H1 (cell line): ENCODE results near the gene SAMD4A. TPM values are rescaled to one million over a fixed set of nuclear protein-coding genes. Genes with fewer than 3 reads are reported as not detected.

Experiments
- CTCF ChIA-PET: fragments of 300-600 bp; sonication (Branson Sonifier 250); formaldehyde crosslinking; loops from one replicate; lab custom pipeline; 2021; ENCODE audit not compliant: partially characterized antibody; lab: Charles Lee
- POLR2A ChIA-PET: fragments of 300-600 bp; sonication (Branson Sonifier 250); formaldehyde crosslinking; loops from one replicate; lab custom pipeline; 2021; ENCODE audit warnings: inconsistent platforms; ENCODE audit not compliant: partially characterized antibody; lab: Charles Lee
- DNase-seq, 2 experiments: peaks; one replicate each; pipeline versions ENCODE4 v3.0.0 to v3.0.0-alpha.2; 2010 to 2022; ENCODE audit warnings: low spot score in 2 of 2, low read depth in 1 of 2, mixed read lengths in 1 of 2
- FAIRE-seq: peaks from 2 replicates; lab custom pipeline; 2011; peaks lifted over from hg19 to GRCh38; lab: Jason Lieb, UNC
- H2AFZ ChIP-seq: 2 replicates; pipeline ENCODE4 v1.8.1; 2012; ENCODE audit warnings: low read length, inconsistent platforms
- H2AK5ac ChIP-seq: 2 replicates; pipeline ENCODE4 v1.6.1; 2013; ENCODE audit warnings: low read depth, low read length
- H2BK120ac ChIP-seq: replicated peaks from 2 replicates; pipeline ENCODE3; 2013; ENCODE audit warnings: low read depth, low read length, inconsistent platforms
- H2BK12ac ChIP-seq: 2 replicates; pipeline ENCODE4 v1.6.1; 2013; ENCODE audit warnings: low read depth, low read length
- H2BK15ac ChIP-seq: 2 replicates; pipeline ENCODE4 v1.6.1; 2013; ENCODE audit warnings: low read length
- H2BK20ac ChIP-seq: 2 replicates; pipeline ENCODE4 v1.6.1; 2013; ENCODE audit warnings: low read length
- H2BK5ac ChIP-seq: 2 replicates; pipeline ENCODE4 v1.6.1; 2013; ENCODE audit warnings: low read depth, low read length
- H3K14ac ChIP-seq: 2 replicates; pipeline ENCODE4 v1.6.1; 2013; ENCODE audit warnings: inconsistent platforms; ENCODE audit not compliant: insufficient read length
- H3K18ac ChIP-seq: 2 replicates; pipeline ENCODE4 v1.6.1; 2013; ENCODE audit warnings: low read length; ENCODE audit errors: extremely low read depth
- H3K23ac ChIP-seq: 2 replicates; pipeline ENCODE4 v1.6.1; 2013; ENCODE audit warnings: inconsistent platforms; ENCODE audit not compliant: insufficient read length
- H3K23me2 ChIP-seq: 2 replicates; pipeline ENCODE4 v1.6.1; 2013; ENCODE audit warnings: low read depth, low read length
- H3K27ac ChIP-seq: 2 replicates; pipeline ENCODE4 v1.6.1; 2011; ENCODE audit warnings: low read depth, low read length, inconsistent platforms
- H3K27me3 ChIP-seq, 4 experiments: replicated peaks in 1 of 4; 1 replicate in 1 of 4; 2 replicates in 3 of 4; pipeline versions ENCODE4 v1.6.1 to v1.8.1; 2011 to 2013; ENCODE audit warnings: low read length in 3 of 4, mild to moderate bottlenecking in 3 of 4, inconsistent platforms in 2 of 4, mixed read lengths in 2 of 4, moderate library complexity in 1 of 4; ENCODE audit not compliant: control insufficient read depth in 3 of 4, insufficient read depth in 3 of 4; ENCODE audit errors: extremely low read depth in 1 of 4
- H3K36me3 ChIP-seq, 4 experiments: 2 replicates each; pipeline versions ENCODE4 v1.6.1 to v1.8.1; 2011 to 2013; ENCODE audit warnings: mild to moderate bottlenecking in 4 of 4, low read length in 3 of 4, moderate library complexity in 2 of 4, control low read depth in 1 of 4, inconsistent platforms in 1 of 4; ENCODE audit not compliant: insufficient read depth in 4 of 4, control insufficient read depth in 2 of 4
- H3K4ac ChIP-seq: replicated peaks from 2 replicates; pipeline ENCODE3; 2013; ENCODE audit warnings: low read length, low read depth, mixed read lengths, inconsistent platforms; ENCODE audit not compliant: insufficient read length
- H3K4me1 ChIP-seq, 4 experiments: replicated peaks in 1 of 4; 1 replicate in 1 of 4; 2 replicates in 3 of 4; pipeline versions ENCODE4 v1.6.1 to v1.8.1; 2011 to 2013; ENCODE audit warnings: low read length in 3 of 4, inconsistent platforms in 2 of 4, mixed read lengths in 1 of 4; ENCODE audit not compliant: insufficient read depth in 4 of 4, control insufficient read depth in 3 of 4
- H3K4me2 ChIP-seq, 2 experiments: 2 replicates each; pipeline versions ENCODE4 v1.6.1 to v1.8.1; 2011 to 2013; ENCODE audit warnings: low read depth in 2 of 2, low read length in 2 of 2, control low read depth in 1 of 2, inconsistent platforms in 1 of 2, mild to moderate bottlenecking in 1 of 2; ENCODE audit not compliant: insufficient read depth in 1 of 2
- H3K4me3 ChIP-seq, 4 experiments: fragments of 200-600, 300-600 bp in 1 of 4; sonication (generic), shearing (Covaris generic), sonication (Bioruptor Twin) in 1 of 4; 2 replicates each; pipeline versions ENCODE4 v1.5.1 to v1.8.1; 2011 to 2016; ENCODE audit warnings: low read length in 4 of 4, low read depth in 3 of 4, control low read depth in 2 of 4, inconsistent platforms in 2 of 4, mild to moderate bottlenecking in 2 of 4, mixed read lengths in 1 of 4, moderate library complexity in 1 of 4; ENCODE audit not compliant: insufficient read depth in 2 of 4; ENCODE audit errors: extremely low read depth in 1 of 4
- H3K56ac ChIP-seq: replicated peaks from 2 replicates; pipeline ENCODE3; 2013; ENCODE audit warnings: low read depth, mild to moderate bottlenecking, mixed read lengths, low read length, inconsistent platforms; ENCODE audit not compliant: insufficient read length
- H3K79me1 ChIP-seq: 2 replicates; pipeline ENCODE4 v1.6.1; 2013; ENCODE audit warnings: low read depth, low read length, control low read depth
- H3K79me2 ChIP-seq, 2 experiments: 2 replicates each; pipeline versions ENCODE4 v1.6.1 to v1.8.1; 2012 to 2013; ENCODE audit warnings: low read length in 2 of 2, mild to moderate bottlenecking in 2 of 2, inconsistent platforms in 1 of 2; ENCODE audit not compliant: insufficient read depth in 2 of 2, control insufficient read depth in 1 of 2
- H3K9ac ChIP-seq, 4 experiments: replicated peaks in 1 of 4; 1 replicate in 1 of 4; 2 replicates in 3 of 4; pipeline versions ENCODE4 v1.6.1 to v1.8.1; 2011 to 2013; ENCODE audit warnings: low read depth in 3 of 4, low read length in 3 of 4, control low read depth in 2 of 4, mild to moderate bottlenecking in 2 of 4, moderate library complexity in 2 of 4, inconsistent platforms in 1 of 4; ENCODE audit errors: extremely low read depth in 1 of 4
- H3K9me3 ChIP-seq, 2 experiments: 2 replicates each; pipeline versions ENCODE4 v1.6.1 to v1.8.1; 2012 to 2013; ENCODE audit warnings: mild to moderate bottlenecking in 2 of 2, moderate library complexity in 2 of 2, control low read depth in 1 of 2, inconsistent platforms in 1 of 2, low read depth in 1 of 2, low read length in 1 of 2, mixed read lengths in 1 of 2; ENCODE audit not compliant: insufficient read depth in 2 of 2
- H4K20me1 ChIP-seq, 2 experiments: replicated peaks in 1 of 2; 2 replicates each; pipeline versions ENCODE3 to v1.8.1; 2011 to 2013; ENCODE audit warnings: inconsistent platforms in 2 of 2, low read length in 2 of 2, mild to moderate bottlenecking in 1 of 2; ENCODE audit not compliant: insufficient read depth in 2 of 2, control insufficient read depth in 1 of 2
- H4K5ac ChIP-seq: 2 replicates; pipeline ENCODE4 v1.6.1; 2013; ENCODE audit warnings: low read length, low read depth, mixed read lengths, inconsistent platforms; ENCODE audit not compliant: insufficient read length
- H4K8ac ChIP-seq: 2 replicates; pipeline ENCODE4 v1.8.0; 2013; ENCODE audit warnings: mild to moderate bottlenecking, moderate library complexity, low read length, inconsistent platforms; ENCODE audit not compliant: insufficient read depth; ENCODE audit errors: extremely low read depth
- H4K91ac ChIP-seq: replicated peaks from 2 replicates; pipeline ENCODE3; 2013; ENCODE audit warnings: low read length, mixed read lengths, inconsistent platforms; ENCODE audit not compliant: insufficient read length
- CTBP2 ChIP-seq: IDR thresholded peaks from 2 replicates; pipeline ENCODE4 v1.7.0; 2011; ENCODE audit warnings: borderline replicate concordance, mild to moderate bottlenecking, moderate library complexity, mixed read lengths, low read length; ENCODE audit not compliant: insufficient read depth, insufficient read length
- KDM5A ChIP-seq: fragments of 200-600 bp; IDR thresholded peaks from 2 replicates; pipeline ENCODE4 v1.7.1; 2012; ENCODE audit warnings: mild to moderate bottlenecking, low read length, inconsistent platforms, mixed read lengths
- SIN3A ChIP-seq, 2 experiments: IDR thresholded peaks in 1 of 2; conservative IDR thresholded peaks in 1 of 2; 2 replicates each; pipeline ENCODE4 v1.6.1; 2011 to 2012; ENCODE audit warnings: low read length in 2 of 2, improper control_type of control experiment in 1 of 2, low read depth in 1 of 2, mild to moderate bottlenecking in 1 of 2
- TEAD4 ChIP-seq: IDR thresholded peaks from 2 replicates; pipeline ENCODE4 v1.6.1; 2012; ENCODE audit warnings: low read depth, low read length, inconsistent platforms, mixed read lengths
- YY1 ChIP-seq: IDR thresholded peaks from 2 replicates; pipeline ENCODE4 v1.6.1; 2011; ENCODE audit warnings: low read depth, mild to moderate bottlenecking, low read length
- WGBS, 2 experiments: shearing (Covaris generic) in 1 of 2; methylation state at CpG; one replicate each; pipeline versions ENCODE4 v1.1.6 to v1.1.7; 2013 to 2015; ENCODE audit warnings: low lambda C conversion rate in 2 of 2, mixed read lengths in 2 of 2, inconsistent platforms in 1 of 2, low coverage in 1 of 2, missing lambda C conversion rate in 1 of 2; ENCODE audit not compliant: insufficient replicate concordance in 2 of 2, insufficient coverage in 1 of 2, insufficient read length in 1 of 2; ENCODE audit errors: extremely low coverage in 1 of 2, missing lambda C conversion rate in 1 of 2; 5-methylcytosine and 5-hydroxymethylcytosine counted together
- polyA plus RNA-seq, 7 experiments: library from polyadenylated mRNA; depleted of rRNA in 3 of 7; stranded (reverse) in 5 of 7; unstranded in 2 of 7; fragments of >200 nt in 5 of 7; fragments of 200-250 nt in 2 of 7; gene quantifications; 1 replicate in 5 of 7; 2 replicates in 1 of 7; 4 replicates in 1 of 7; pipeline versions ENCODE4 v1.2.1 to v1.2.3, GENCODE V29; 2011 to 2013; ENCODE audit warnings: missing spikeins in 2 of 7, mixed read lengths in 2 of 7
- total RNA-seq: library from RNA; stranded (reverse); fragmentation: NEBNext Ultra II Directional; extraction: Animal tissue kit (Norgen Biotek cat#: 25700); gene quantifications from 2 replicates; pipeline ENCODE4 v1.2.1, GENCODE V29; 2021

Gene SAMD4A
- total and polyA plus RNA-seq, 2 of the 8 experiments (the other 6 are each of a cell fraction or from before 2014, with no cell fraction given) = 2.4 to 12.3 TPM

DNA sequence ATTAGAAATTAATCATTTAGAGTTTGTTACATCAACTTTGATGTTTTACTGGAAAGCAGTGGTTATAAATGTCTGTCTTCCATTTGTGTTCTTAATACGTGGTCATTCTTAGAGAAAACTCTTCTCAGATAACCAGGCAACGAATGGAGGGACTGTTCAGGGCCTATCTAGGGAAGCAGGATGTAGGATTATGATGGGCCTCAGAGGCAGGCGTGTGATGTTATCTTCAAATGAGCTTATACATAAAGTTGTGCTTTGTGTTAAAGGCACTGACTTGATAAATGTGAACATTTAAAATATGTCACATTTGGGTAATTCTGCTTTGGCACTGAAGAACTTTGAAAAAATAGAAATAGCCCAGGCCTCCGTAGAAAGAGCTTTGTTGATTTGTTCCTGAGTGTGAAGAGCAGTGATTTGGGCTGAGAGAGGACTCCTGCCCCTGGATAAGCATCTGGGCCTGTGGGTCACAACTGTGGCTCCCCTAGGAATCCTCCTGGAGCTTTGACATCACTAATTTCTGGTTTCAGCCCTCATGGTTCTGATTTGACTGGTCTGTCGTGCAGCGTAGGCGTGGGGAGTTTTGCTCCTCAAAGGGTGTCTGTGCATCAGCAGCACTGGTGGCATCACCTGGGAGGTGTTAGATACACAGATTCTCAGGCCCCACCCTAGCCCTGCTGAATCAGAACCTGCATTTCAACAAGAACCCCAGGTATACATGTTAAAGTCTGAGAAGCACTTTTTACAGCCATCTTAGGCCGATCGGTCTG lies 55.4 kb downstream of the SAMD4A start:
- no peak overlapping the region for H2AFZ ChIP-seq
- no peak overlapping the region for H4K5ac ChIP-seq
- FAIRE-seq = no peak
- no peak overlapping the region for H3K4me2 ChIP-seq
- ChIA-PET CTCF (interaction anchor here (0.6 to 1.9 kb wide), 5 partner anchors 9 to 151 kb away, joined by 3 to 8 read pairs (median 3); no protein-coding TSS in a partner anchor), POLR2A (interaction anchor here (0.9 kb wide), 1 partner anchor 10 kb away, joined by 3 read pairs; no protein-coding TSS in a partner anchor)
- H3K4me1 ChIP-seq = peaks cover 0 to 14% (median 5%) of the 10 kb centered on the region in 4 experiments; a peak in 5 of 7 replicates
- no peak overlapping the region for H2BK12ac ChIP-seq
- no peaks in the 10 kb centered on the region for H4K20me1 ChIP-seq
- no peaks in the 10 kb centered on the region; the same call in 1 of the 2 replicates for H3K23me2 ChIP-seq
- H3K79me1 ChIP-seq = no peaks in the 10 kb centered on the region; the same call in 1 of the 2 replicates
- no peak overlapping the region for H2BK5ac ChIP-seq
- no peak overlapping the region for H3K4ac ChIP-seq
- no peak overlapping the region for H3K18ac ChIP-seq
- no peaks in the 10 kb centered on the region for H3K36me3 ChIP-seq
- no peak overlapping the region for H3K27ac ChIP-seq
- no peak overlapping the region for H3K56ac ChIP-seq
- no peak overlapping the region for H2AK5ac ChIP-seq
- no peak overlapping the region for H3K23ac ChIP-seq
- no peak overlapping the region for H3K4me3 ChIP-seq
- no peak overlapping the region; the same call in 1 of the 2 replicates for H2BK20ac ChIP-seq
- H3K27me3 ChIP-seq = no peaks in the 10 kb centered on the region
- H3K9ac ChIP-seq = no peak overlapping the region
- no peak overlapping the region for H4K8ac ChIP-seq
- no peak for DNase-seq
- H4K91ac ChIP-seq = no peak overlapping the region
- 92% methylated on average over 9 of the region's 9 CpGs; no CpG with 5 or more reads in 1 of the 2 experiments for WGBS, 2 experiments
- no peak overlapping the region for H2BK120ac ChIP-seq
- H3K14ac ChIP-seq = no peak overlapping the region
- TF ChIP-seq KDM5A (no peak), SIN3A (conservative IDR thresholded peaks at IDR 0.05 in 1 of 2, IDR thresholded peaks at IDR 0.05 in 1 of 2; ENCODE audit: low read depth in 1 of 2, low read length in 2 of 2) (no peak), YY1 (no peak), CTBP2 (no peak), TEAD4 (no peak)
- no peaks in the 10 kb centered on the region for H3K79me2 ChIP-seq
- no peaks in the 10 kb centered on the region for H3K9me3 ChIP-seq
- H2BK15ac ChIP-seq = no peak overlapping the region
